HG03469 (cell line): ENCODE measurements around the gene PATJ.

Source experiments
- ATAC-seq: cut with Tn5 transposase; IDR thresholded peaks from one replicate; pipeline ENCODE4 v1.9.1; 2021; ENCODE audit warnings: mild to moderate bottlenecking, moderate library complexity, moderate number of reproducible peaks; ENCODE audit not compliant: unreplicated experiment

The PATJ gene

DNA sequence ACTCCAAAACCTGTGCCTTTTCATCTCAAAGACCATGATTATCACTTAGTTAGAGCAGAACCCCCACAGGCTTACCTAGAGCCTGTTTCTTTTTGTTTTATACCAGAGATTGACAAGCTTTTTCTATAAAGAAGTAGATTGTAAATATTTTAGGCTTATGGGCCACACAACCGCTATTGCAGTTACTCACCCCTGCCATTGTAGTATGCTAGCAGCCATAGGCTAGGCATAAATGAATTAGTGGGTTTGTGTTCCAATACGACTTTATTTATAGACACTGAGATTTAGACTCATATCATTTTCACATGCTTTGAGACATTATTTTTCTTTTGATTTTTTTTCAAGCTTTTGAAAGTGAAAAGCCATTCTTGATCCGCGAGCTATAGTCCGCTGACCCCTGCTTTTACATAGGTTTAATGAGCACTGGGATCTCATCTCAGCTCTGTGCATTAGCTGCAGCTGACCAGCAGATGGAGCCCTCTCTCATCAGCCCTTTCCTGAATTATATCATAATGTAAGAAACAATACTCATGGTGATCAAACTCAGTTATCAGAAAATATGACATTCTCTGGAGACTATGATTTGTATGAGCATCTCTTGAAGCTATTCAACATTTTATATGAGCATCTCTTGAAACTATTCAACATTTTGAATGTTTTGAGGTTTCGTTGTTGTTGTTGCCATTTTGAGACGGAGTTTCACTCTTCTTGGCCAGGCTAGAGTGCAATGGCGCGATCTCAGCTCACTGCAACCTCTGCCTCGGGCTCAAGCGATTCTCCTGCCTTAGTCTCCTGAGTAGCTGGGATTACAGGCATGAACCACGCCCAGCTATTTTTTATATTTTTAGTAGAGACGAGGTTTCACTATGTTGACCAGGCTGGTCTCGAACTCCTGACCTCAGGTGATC, 340.4 kb downstream of the PATJ start:
- peak; percentile 64 for ATAC-seq

DNA sequence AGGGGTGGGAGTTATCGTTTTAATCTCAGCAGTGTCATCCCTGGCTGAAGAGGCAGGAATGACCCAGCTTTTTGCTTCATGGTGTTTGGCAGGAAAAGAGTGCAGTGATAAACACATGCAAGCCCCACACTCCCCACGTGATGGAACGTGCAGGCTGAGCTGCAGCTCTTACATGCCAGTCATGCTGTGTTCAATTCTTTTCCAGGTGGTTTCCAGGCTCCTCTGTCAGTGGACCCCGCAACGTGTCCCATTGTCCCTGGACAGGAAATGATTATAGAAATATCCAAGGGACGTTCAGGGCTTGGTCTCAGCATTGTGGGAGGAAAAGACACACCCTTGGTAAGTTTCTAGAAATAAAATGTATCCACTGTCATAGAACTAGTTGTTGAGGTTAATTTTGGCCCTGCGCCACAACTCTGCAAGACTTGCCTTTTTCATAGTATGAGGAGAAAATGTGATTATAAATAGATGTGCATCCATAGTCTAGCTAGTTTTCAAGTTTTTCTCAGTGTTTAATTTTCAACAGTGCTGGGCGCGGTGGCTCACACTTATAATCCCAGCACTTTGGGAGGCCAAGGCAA, 342.1 kb downstream of the PATJ start:
- no peak for ATAC-seq

DNA sequence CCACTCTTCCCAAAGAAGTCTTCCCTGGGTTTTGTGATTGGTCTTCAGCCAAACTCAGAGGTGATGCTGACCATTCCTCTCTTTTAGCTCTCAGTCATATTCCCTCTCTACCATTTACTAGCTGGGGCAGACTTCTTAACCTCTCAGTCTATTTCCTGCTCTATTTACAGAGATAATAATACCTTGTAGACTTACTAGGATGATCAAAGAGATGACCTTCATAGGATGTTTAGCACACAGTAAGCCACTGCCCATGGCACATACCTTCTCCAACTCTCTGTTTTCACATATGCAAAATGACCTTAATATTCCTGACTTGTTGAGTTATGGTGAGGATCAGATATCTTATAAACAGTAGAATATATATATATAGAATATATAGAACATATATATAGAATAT, 346.2 kb downstream of the PATJ start:
- no peak for ATAC-seq

DNA sequence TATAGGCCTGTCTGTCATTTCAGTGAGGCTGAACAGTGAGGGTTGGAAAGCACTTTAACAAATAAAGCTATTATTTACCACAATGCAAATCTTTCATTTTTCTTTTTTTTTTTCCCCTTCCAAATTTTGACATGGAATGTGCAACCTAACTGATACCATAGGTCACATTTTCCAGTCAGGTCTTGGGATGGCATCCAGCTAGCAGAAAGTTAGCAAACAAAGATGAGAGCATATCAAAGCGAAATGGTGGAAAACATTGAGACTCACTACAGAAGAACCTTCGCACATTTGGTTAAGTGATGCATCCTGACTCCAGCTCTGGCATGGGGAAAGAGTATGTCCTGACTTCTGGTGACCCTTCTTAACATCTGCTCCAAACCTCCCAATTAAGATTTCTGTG, 347.3 kb downstream of the PATJ start:
- no peak for ATAC-seq

DNA sequence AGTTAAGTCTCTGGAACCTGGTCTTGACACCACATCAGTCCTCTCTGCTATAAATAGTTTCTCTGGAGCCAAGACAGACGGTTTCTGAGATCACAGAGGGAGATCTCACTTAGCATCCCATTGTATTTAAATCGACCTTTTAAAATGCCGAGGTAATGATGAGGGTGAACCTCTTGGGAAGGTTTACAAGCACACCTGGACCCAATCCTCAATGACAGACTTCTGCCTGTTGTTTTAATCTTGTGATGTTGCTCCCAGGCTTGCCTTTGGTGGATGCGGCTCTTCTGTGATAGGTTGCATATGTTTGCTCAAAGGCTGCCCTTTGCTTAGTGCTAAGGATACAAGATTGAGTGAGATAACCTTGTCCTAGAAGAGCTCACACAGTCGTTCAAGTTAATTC, 347.7 kb downstream of the PATJ start:
- no peak for ATAC-seq

DNA sequence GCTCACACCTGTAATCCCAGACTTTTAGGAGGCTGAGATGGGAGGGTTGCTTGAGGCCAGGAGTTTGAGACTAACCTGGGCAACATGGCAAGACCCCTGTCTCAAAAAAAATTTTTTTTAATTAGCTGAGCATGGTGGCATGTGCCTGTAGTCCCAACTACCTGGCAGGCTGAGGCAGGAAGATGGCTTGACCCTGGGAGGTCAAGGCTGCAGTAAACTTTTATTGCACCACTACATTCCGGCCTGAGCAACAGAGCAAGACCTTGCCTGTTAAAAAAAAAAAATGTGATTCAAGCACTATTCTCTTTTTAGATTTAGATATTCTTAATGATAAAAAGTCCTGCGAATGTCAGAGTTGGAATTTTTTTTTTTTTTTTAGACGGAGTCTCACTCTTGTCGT, 349.8 kb downstream of the PATJ start:
- no peak for ATAC-seq

DNA sequence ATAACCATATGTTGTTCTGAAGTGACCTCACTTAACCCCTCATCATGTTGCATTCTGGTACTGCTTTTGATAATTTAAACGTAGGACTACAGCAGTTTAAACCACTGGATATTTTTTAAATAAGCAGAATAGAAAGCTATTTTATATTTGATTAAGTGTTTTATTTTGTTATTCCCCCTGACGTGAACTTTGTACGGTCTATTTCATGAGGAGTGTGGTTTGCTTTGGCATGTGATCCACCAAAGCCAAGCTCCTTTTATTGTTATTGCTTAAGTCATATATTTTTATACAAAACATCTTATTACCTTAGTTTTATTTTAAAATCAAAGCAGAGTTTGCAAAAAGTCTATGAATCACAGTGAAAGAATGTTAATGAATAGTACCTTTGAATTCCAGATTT, 351.0 kb downstream of the PATJ start:
- ATAC-seq: no peak

DNA sequence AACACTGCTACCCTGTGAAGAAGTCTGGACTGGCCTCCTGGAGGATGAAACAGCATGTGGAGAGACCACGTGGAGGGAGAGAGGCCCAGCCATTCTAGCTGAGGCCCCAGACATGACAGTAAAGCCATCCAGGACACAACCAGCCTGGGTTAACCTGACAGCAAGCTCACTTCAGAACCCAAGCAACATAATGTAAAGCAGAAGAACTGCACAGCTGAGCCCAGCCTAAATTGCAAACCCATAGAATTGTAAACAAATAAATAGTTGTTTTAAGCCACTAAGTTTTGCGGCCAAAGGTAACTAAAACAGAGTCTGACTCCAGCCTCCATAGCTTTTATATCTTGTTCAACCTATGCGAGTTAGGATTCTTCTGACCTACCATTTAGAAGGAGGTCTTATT, 355.2 kb downstream of the PATJ start:
- ATAC-seq: no peak

DNA sequence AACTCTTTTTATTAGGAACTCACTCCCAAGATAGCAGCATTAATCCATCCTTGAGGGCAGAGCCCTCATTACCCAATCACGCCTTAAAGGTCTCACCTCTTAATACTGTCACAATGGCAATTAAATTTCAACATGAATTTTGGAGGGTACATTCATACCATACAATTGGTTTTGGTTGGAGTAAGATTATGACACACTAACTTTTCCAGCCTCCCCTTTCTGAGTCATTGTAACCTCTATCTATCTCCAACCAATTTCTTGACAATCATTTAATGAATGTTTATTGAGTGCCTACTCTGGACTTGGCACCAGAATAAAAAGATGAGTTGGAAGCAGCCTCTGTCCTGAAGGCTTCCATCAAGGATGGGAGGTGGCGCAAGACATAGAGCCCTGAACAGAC, 358.2 kb downstream of the PATJ start:
- no peak for ATAC-seq

DNA sequence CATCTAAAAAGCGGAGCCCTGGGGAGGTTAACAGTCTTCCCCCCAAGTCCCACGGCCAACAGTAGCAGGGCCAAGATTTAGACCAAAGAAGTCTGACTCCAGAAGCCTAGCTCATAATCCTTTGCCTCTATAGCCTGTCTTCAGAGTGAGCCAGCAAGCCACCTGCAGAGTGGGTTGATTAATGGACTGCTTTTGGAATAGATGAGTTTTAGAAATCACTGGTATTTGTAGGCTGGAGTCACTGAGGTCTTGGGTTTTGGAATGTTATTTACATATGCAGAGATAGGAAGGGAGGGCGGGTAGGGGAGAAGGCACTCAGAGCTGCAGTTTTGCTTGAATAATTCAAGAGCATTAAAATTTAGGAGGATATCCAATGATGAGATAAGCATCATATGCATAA, 361.6 kb downstream of the PATJ start:
- ATAC-seq: no peak

DNA sequence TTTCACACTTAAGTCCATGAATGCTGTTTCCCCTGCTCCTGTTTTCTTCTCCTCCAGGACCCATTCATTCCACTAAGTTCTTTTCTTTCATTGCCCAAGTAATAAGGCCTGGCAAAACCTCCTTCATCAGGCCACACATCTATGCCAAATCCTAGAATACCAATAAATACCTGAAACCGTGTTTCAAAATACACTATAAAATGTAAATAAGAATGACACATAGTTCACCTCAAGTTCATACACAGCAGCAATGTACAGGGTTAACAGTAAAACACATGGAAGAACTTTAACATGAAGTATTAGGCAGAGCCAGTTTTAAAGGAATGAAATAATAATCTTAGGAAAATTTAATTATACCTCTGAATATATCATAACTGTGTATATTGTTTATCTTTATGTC, 365.6 kb downstream of the PATJ start:
- no peak for ATAC-seq

DNA sequence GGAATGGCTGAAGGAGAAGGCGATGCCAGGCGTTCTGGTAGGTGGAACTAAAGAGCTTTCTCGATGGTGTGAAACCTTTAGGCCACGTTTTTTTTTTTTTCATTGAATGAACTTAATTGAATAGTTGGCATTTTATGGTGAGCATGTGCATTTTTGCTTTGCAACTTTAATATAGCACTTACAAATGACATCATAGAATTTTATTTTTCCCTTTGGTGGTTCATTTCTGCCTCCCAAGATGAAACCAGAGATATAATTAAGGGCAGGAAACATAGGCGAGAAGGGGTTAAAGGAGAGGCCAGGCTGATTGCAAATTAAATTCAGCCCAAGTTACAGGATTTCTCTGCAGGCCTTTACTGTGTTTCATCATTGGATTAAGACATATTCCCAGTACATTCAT, 366.8 kb downstream of the PATJ start:
- no peak for ATAC-seq

DNA sequence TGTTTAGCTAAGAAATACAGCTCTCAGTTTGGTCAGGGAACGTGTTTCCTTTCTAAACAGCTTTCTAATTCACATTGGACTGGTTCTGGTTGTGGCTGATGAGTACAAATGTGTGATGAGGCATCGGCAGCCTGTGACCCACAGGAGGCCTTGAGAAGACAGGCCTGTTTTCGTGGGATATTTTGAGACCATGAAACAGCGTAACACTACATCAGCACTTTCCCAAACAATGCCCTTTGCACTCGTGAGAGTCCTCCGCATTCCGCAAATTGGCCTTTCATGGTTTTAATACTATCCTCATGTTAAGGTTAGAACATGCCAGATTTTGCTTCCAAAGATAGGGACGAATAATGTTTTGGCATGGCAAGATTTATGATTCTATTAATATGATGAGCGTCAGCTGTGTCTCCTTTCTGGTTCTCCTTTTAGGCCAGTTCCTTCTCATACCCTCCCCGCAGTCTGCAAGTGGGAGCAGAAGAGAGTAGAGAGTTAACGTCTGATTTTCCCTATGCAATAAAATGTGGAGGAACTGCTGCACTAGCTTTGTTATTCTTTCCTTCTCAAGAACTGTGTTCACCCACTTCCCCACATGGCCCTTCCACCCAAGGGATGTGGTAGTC, 368.0 kb downstream of the PATJ start:
- no peak for ATAC-seq

DNA sequence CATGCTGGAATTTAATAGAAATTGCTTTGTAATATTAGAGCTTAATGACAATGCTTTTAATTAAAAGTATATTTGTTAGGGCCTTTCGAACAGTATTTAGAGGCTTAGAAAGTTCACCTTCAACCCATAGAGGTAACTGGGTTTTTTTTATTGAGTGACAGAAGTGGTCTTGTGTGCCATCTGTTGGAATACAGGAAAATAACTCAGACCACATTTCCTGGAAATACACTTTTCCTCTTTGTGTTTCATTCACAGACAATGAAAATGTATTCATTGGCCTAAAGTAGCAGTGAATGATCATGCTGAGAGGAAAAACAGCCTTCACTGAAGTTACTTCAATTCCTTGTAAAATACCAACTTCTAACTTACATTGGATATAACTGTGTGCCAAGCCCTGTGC, 368.8 kb downstream of the PATJ start:
- no peak for ATAC-seq

DNA sequence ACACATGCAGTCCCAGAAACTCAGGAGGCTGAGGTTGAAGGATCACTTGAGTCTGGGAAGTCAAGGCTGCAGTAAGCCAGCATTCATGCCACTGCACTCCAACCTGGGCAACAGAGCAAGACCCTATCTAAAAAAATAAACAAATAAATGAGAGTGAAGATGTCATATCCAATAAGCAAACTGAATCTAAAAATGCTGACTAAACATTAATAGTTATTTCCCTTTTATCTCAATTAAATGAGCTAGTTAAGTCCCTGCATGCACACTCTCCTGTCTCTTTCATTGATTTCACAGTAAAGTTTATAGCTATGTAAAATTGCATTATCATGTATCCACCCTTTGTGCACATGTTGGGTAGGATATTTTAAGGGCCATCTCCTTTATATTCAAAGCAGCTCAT, 371.2 kb downstream of the PATJ start:
- ATAC-seq: no peak

DNA sequence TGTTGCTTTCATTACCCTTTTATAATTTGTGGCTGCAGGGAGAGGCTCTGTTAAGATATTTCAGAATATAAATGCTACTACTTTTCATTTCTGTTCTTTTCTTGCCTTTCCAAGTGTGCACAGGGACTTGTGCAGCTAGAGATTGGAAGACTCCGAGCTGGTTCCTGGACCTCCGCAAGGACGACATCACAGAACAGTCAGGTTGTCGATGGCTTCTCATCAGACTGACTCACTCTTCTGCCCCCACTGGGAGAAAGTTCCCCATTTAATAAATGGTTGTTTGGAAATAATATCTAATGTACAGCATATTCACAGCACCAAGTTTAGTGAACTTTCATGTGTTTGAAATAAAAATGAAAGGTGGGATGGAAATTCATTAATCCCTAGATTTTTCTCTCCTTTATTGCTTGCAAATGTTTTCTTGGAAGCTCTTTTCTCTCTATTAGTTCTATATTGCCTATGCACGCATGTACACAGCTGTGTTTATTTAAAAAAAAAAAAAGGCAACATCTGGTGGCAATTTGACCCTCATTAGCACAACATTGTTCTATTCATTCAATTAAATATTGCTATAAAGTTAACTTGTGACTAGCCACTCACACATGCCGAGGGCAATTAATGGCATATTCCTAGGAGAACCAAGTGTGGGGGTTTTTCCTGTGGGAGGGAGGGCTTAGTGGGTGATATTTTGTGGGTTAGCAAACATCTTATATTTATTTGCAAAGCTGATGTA, 374.9 kb downstream of the PATJ start:
- ATAC-seq: no peak

DNA sequence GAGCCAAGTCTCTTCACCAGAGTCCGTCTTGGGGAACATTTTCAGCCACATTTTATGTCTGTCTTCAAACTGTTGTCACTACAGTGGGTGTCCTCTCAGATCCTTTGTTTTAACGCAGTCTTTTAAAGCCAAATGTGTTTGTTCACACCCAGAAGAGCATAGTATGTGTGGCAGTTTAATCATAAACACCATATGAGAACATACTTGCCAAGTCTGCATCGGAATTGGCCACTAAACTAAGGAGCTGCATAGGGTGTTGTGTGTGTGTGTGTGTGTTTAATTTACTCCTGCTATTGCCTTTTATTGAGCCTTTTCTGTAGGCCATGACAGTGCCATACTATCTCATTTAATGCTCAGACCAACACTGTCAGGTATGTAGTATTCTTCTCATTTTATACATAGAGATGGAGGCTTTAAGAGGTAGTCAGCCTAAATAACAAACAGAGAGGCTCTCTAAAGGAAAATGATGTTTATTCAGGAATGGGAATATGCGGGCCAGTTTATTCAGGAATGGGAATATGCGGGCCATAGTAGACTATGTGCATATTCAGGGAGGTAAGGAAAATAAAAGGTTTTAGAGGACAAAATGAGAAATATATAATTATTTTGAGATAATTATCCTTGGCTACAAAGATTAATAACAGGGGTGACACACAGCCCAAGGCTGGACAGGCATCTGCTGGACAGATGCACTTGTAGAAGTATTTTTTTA, 384.5 kb downstream of the PATJ start:
- ATAC-seq: no peak

DNA sequence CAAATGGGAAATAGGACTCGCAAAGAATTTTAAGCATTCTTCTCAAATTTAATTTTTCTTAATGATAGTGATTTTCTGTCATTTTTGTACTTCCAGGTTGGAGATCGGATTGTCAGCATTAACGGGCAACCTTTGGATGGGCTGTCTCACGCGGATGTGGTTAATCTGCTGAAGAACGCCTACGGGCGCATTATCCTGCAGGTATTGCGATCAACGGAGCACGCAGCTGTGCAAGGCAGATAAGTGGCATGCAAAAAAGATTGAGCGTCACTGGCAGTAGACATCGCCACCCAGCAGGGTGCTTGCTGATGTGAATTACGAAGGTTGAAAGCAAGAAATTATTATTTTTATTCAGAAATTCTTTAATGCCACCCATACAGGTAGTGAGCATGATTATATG, 386.5 kb downstream of the PATJ start:
- ATAC-seq: no peak

DNA sequence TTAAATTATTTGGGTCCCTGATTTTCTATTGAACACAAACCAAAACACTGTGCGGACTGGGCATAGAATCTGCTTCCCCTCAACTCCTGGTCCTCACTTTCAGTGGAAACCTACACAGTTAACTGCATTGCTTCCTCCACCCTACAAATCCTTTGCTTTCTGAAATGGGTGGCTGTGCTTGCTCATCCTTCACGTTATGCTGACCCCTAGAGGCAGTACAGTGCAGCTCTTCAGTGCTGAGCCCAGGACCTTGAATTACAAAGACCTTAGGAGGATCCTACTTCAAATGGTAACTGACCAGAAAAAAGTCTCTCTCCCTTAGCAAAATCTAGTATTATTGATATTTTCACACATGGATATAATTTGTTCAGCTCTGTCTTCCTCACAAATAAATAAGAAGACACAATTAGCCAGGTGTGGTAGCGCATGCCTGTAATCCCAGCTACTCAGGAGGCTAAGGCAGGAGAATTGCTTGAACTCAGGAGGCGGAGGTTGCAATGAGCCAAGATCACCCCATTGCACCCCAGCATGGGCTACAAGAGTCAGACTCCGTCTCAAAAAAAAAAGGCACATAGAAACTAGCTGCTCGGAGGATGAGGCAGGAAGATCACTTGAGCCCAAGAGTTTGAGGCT, 388.9 kb downstream of the PATJ start:
- ATAC-seq: no peak

DNA sequence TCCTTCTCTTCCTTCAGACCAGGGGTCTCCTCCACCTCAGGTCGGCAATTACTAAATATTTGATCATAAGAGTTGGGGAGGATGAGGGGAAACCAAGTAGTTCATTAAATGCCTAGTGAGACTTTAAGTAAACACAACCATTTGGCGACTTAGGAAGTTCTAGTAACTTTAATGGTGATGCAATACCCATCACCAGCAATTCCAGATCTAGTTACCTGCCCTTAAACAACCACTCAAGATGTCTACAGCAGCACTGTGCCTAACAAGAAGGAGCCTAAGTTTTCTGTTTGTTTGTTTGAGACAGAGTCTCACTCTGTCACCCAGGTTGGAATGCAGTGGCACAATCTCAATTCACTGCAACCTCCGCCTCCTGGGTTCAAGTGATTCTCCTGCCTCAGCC, 395.7 kb downstream of the PATJ start:
- ATAC-seq: no peak
